DOHH2 (cell line): ENCODE data around the gene COG3.

Experiments used
- H3F3A ChIP-seq: fragments of 200-600 bp; sonication (generic), shearing (Covaris generic); 2 replicates; pipeline ENCODE4 v1.6.0; 2016; ENCODE audit warnings: antibody characterized with exemption, mild to moderate bottlenecking; ENCODE audit not compliant: control insufficient read depth, insufficient read depth
- H3K27ac ChIP-seq: fragments of 200-600 bp; sonication (generic); 2 replicates; pipeline ENCODE4 v1.5.1; 2014; ENCODE audit warnings: low read depth, mild to moderate bottlenecking, low read length, moderate library complexity
- H3K27me3 ChIP-seq: fragments of 200-600 bp; sonication (generic); 2 replicates; pipeline ENCODE4 v1.6.1; 2014; ENCODE audit warnings: mild to moderate bottlenecking, low read length, mixed read lengths; ENCODE audit not compliant: control insufficient read depth
- H3K36me3 ChIP-seq: fragments of 200-600 bp; sonication (generic); 2 replicates; pipeline ENCODE4 v1.6.1; 2014; ENCODE audit warnings: mild to moderate bottlenecking, low read length, moderate library complexity, mixed read lengths; ENCODE audit not compliant: control insufficient read depth
- H3K4me1 ChIP-seq: fragments of 200-600 bp; sonication (generic); 2 replicates; pipeline ENCODE4 v1.6.1; 2014; ENCODE audit warnings: mild to moderate bottlenecking, low read length, mixed read lengths; ENCODE audit not compliant: control insufficient read depth
- H3K4me2 ChIP-seq: fragments of 200-600 bp; sonication (generic); 2 replicates; pipeline ENCODE4 v1.6.0; 2014; ENCODE audit warnings: mild to moderate bottlenecking, low read length, moderate library complexity
- H3K4me3 ChIP-seq: fragments of 200-600 bp; sonication (generic); 2 replicates; pipeline ENCODE4 v1.5.1; 2014; ENCODE audit warnings: mild to moderate bottlenecking, low read length, mixed read lengths
- H3K79me2 ChIP-seq: fragments of 200-600 bp; sonication (generic); 2 replicates; pipeline ENCODE4 v1.6.1; 2014; ENCODE audit warnings: mild to moderate bottlenecking, low read length, mixed read lengths; ENCODE audit not compliant: control insufficient read depth
- H3K9me2 ChIP-seq: fragments of 200-600 bp; sonication (generic); replicated peaks from 2 replicates; pipeline ENCODE4 v1.6.1; 2014; ENCODE audit warnings: mild to moderate bottlenecking, low read length, mixed read lengths; ENCODE audit not compliant: control insufficient read depth
- H3K9me3 ChIP-seq: fragments of 200-600 bp; sonication (generic); 2 replicates; pipeline ENCODE4 v1.6.1; 2014; ENCODE audit warnings: antibody characterized with exemption, low read length, mixed read lengths; ENCODE audit not compliant: control insufficient read depth, insufficient read depth
- H4K20me1 ChIP-seq: fragments of 200-600 bp; sonication (generic); 2 replicates; pipeline ENCODE4 v1.6.0; 2014; ENCODE audit warnings: low read depth, mild to moderate bottlenecking, antibody characterized with exemption, low read length, moderate library complexity; ENCODE audit not compliant: control insufficient read depth, insufficient read depth
- CTCF ChIP-seq: fragments of 200-600 bp; sonication (generic); IDR thresholded peaks from one replicate; pipeline ENCODE4 v1.5.1; 2014; ENCODE audit warnings: antibody characterized with exemption, mild to moderate bottlenecking, low read depth, low read length; ENCODE audit not compliant: poor library complexity, severe bottlenecking
- EZH2phosphoT487 ChIP-seq: fragments of 200-600 bp; sonication (generic); IDR thresholded peaks from 2 replicates; pipeline ENCODE4 v1.6.1; 2017; ENCODE audit warnings: borderline replicate concordance, mild to moderate bottlenecking, antibody characterized with exemption, low read length, moderate library complexity, mixed read lengths

The COG3 gene

GRCh38 chr13:45522571-45522970, 57.8 kb downstream of the COG3 start:
- H3K4me1 ChIP-seq: no peaks in the 10 kb centered on the region

DNA sequence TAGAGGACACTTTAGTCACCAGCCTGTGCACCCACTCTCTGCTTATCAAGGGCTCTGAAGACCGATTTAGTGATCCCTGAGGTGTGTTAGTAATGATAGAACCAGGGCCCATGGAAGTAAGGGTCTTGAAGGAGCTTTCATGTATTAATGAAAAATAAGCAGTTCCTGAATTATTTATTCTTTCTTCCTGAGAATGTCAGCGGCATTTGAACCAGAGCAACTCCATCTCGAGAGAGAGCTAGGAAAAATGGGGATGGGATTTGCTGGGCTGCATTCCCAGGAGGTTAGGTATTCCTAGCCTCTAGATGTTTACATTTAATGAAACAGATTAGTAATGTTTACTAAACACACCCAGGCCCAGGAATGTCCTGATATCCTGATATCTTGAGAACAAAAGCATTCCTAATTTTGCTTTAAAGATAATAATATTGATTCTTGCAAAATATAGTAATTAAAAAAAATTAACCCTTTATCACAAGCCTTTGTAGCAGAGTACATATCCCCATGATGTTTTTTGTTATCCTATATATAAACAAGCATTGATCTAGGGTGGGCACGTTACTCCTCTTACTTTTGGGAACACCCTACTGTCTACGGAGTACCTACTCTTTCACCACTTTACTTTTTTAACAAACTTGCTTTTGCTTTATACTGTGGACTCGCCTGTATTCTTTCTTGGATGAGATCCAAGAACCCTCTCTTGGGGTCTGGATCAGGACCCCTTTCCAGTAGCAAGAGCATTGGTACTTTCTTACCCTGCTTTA, 63.1 kb downstream of the COG3 start:
- Histone ChIP-seq H3K79me2 (no peaks in the 10 kb centered on the region), H3K27me3 (no peaks in the 10 kb centered on the region), H3K36me3 (peaks cover 34% of the 10 kb centered on the region), H3K27ac (no peak overlapping the region), H3K9me3 (no peaks in the 10 kb centered on the region), H3F3A (no peaks in the 10 kb centered on the region), H3K4me3 (no peak overlapping the region), H3K9me2 (no peaks in the 10 kb centered on the region), H3K4me1 (no peaks in the 10 kb centered on the region), H4K20me1 (no peaks in the 10 kb centered on the region), H3K4me2 (no peak overlapping the region)
- no peak for TF ChIP-seq EZH2phosphoT487

More at GRCh38 chr13:45522571-45522970, 57.8 kb downstream of the COG3 start:
- Histone ChIP-seq H3K9me2 (no peaks in the 10 kb centered on the region), H3F3A (no peaks in the 10 kb centered on the region), H4K20me1 (no peaks in the 10 kb centered on the region), H3K4me3 (no peak overlapping the region), H3K36me3 (peaks cover 47% of the 10 kb centered on the region), H3K4me2 (no peak overlapping the region), H3K27ac (no peak overlapping the region), H3K79me2 (no peaks in the 10 kb centered on the region), H3K9me3 (no peaks in the 10 kb centered on the region), H3K27me3 (no peaks in the 10 kb centered on the region)
- TF ChIP-seq EZH2phosphoT487: no peak
- no peak for TF ChIP-seq CTCF

DNA sequence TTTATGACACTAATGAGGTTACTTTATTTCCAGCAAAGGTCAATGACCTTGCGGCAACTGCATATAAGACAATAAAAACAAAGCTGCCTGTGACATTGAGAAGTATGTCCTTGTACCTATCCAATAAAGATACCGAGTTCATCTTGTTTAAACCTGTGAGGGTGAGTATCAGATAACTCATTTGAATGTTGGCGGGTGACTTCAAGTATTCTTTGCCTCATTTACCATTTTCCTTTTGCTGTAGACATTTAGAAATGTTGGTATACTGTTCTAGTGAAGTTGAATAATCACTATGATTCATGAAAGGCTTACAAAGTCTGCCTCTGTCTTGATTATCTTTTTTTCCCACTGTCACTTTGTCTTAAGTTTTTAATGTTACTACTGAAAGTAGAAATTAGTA, 65.0 kb downstream of the COG3 start:
- H3K36me3 ChIP-seq: peaks cover 45% of the 10 kb centered on the region
- H3K9me3 ChIP-seq: no peaks in the 10 kb centered on the region
- H3K9me2 ChIP-seq: no peaks in the 10 kb centered on the region
- H3F3A ChIP-seq: no peaks in the 10 kb centered on the region
- no peaks in the 10 kb centered on the region for H3K4me1 ChIP-seq
- TF ChIP-seq CTCF (no peak), EZH2phosphoT487 (no peak)
- no peak overlapping the region for H3K4me3 ChIP-seq
- H3K4me2 ChIP-seq: no peak overlapping the region
- no peaks in the 10 kb centered on the region for H3K79me2 ChIP-seq
- no peaks in the 10 kb centered on the region for H3K27me3 ChIP-seq
- no peak overlapping the region for H3K27ac ChIP-seq
- H4K20me1 ChIP-seq: no peaks in the 10 kb centered on the region

DNA sequence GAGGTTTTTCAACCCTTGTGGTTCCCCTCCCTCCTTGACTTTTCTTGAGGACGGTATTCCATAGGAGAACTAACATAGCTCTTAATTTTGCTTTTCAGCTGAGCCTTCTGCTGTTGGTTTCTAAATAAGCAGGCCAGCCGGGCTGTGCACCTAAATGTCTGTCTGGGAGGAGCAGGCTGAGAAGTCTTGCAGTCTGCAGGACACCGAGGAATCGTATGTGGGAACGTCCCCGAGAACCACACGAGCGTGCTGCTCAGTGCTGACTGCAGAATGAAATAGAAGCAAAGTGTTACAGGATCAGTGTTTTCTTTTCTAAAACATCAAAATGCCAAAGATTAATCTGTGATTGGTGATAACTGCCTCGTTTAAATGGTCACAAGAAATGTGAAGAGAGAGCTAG, 69.9 kb downstream of the COG3 start:
- no peaks in the 10 kb centered on the region for H3K79me2 ChIP-seq
- H3K4me1 ChIP-seq: no peaks in the 10 kb centered on the region
- H3K36me3 ChIP-seq: peaks cover 39% of the 10 kb centered on the region
- no peak overlapping the region for H3K27ac ChIP-seq
- no peak overlapping the region for H3K4me3 ChIP-seq
- no peaks in the 10 kb centered on the region for H3K27me3 ChIP-seq
- H3K9me3 ChIP-seq: no peaks in the 10 kb centered on the region
- no peaks in the 10 kb centered on the region for H3K9me2 ChIP-seq
- no peak for TF ChIP-seq CTCF
- no peak for TF ChIP-seq EZH2phosphoT487
- H3K4me2 ChIP-seq: no peak overlapping the region
- H3F3A ChIP-seq: no peaks in the 10 kb centered on the region
- no peaks in the 10 kb centered on the region for H4K20me1 ChIP-seq
